ENCODE data around the gene CHD5. TPM values are rescaled to one million over a fixed set of nuclear protein-coding genes. Genes with fewer than 3 reads are reported as not detected.

Gene CHD5
- total RNA-seq, 4 donors from 2014 or later = 0.15 to 0.94 (median 0.26) TPM

- Histone ChIP-seq H3K9me3 (no peaks in the 10 kb centered on the region), H3K4me1 (no peaks in the 10 kb centered on the region), H3K27ac (no peak overlapping the region), H3K36me3 (no peaks in the 10 kb centered on the region), H3K27me3 (no peaks in the 10 kb centered on the region), H3K4me3 (replicated peaks in 1 of 3) (no peak overlapping the region)
- DNase-seq = no peak
- 68 to 80% methylated on average over 11 of the region's 11 CpGs for WGBS, 2 donors
- intact Hi-C loops (cut with DNase I) = no loop called here
- TF ChIP-seq POLR2A (IDR thresholded peaks at IDR 0.05) = no peak
- no peak for TF ChIP-seq CTCF (IDR thresholded peaks at IDR 0.05)
Measured at GRCh38 chr1:6130036-6130435, 50.1 kb downstream of the CHD5 start.

- Histone ChIP-seq H3K4me3 (replicated peaks in 1 of 3) (no peak overlapping the region), H3K27me3 (no peaks in the 10 kb centered on the region), H3K36me3 (no peaks in the 10 kb centered on the region), H3K9me3 (no peaks in the 10 kb centered on the region), H3K27ac (no peak overlapping the region), H3K4me1 (no peaks in the 10 kb centered on the region)
- 76 to 87% methylated on average over 7 to 9 of the region's 9 CpGs for whole genome bisulfite sequencing, 2 donors
- intact Hi-C loops (cut with DNase I) = no loop called here
- DNase-seq = no peak
- TF ChIP-seq CTCF (IDR thresholded peaks at IDR 0.05) (no peak), POLR2A (IDR thresholded peaks at IDR 0.05) (no peak)
Measured at GRCh38 chr1:6129313-6129712, 50.8 kb downstream of the CHD5 start.

- WGBS, 2 donors = 95 to 97% methylated on average over 21 to 31 of the region's 34 CpGs
- no peak for DNase-seq
- TF ChIP-seq CTCF (IDR thresholded peaks at IDR 0.05) (no peak), POLR2A (IDR thresholded peaks at IDR 0.05) (no peak)
Measured at GRCh38 chr1:6128276-6129081, 51.6 kb downstream of the CHD5 start.

GRCh38 chr1:6127587-6128163, 52.4 kb downstream of the CHD5 start:
- Histone ChIP-seq H3K27ac (no peak overlapping the region), H3K36me3 (no peaks in the 10 kb centered on the region), H3K9me3 (no peaks in the 10 kb centered on the region), H3K4me3 (replicated peaks in 1 of 3) (no peak overlapping the region), H3K4me1 (no peaks in the 10 kb centered on the region), H3K27me3 (no peaks in the 10 kb centered on the region)
- intact Hi-C loops (cut with DNase I) = no loop called here
- TF ChIP-seq CTCF (IDR thresholded peaks at IDR 0.05) = no peak
- TF ChIP-seq POLR2A (IDR thresholded peaks at IDR 0.05) = no peak
- DNase-seq = peak; percentile 39 to 51
- whole genome bisulfite sequencing, 2 donors = 17 to 19% methylated on average over 20 to 32 of the region's 41 CpGs

More at GRCh38 chr1:6128276-6129081, 51.6 kb downstream of the CHD5 start:
- H3K27me3 ChIP-seq = no peaks in the 10 kb centered on the region
- H3K36me3 ChIP-seq = no peaks in the 10 kb centered on the region
- H3K4me1 ChIP-seq = no peaks in the 10 kb centered on the region
- no peaks in the 10 kb centered on the region for H3K9me3 ChIP-seq
- intact Hi-C loops (cut with DNase I) = no loop called here
- no peak overlapping the region for H3K27ac ChIP-seq
- no peak overlapping the region for H3K4me3 ChIP-seq (replicated peaks in 1 of 3)

GRCh38 chr1:6126521-6127067, 53.5 kb downstream of the CHD5 start:
- Histone ChIP-seq H3K4me1 (no peaks in the 10 kb centered on the region), H3K27ac (no peak overlapping the region), H3K4me3 (replicated peaks in 1 of 3) (no peak overlapping the region), H3K9me3 (no peaks in the 10 kb centered on the region), H3K36me3 (no peaks in the 10 kb centered on the region), H3K27me3 (no peaks in the 10 kb centered on the region)
- intact Hi-C loops (cut with DNase I) = no loop called here
- no peak for TF ChIP-seq POLR2A (IDR thresholded peaks at IDR 0.05)
- no peak for TF ChIP-seq CTCF (IDR thresholded peaks at IDR 0.05)
- DNase-seq = no peak
- WGBS, 2 donors = 93 to 96% methylated on average over 14 to 16 of the region's 16 CpGs
